Measurements from ENCODE around the gene RSU1. TPM values are rescaled to one million over a fixed set of nuclear protein-coding genes. Genes with fewer than 3 reads are reported as not detected.

Gene RSU1
- total and polyA plus RNA-seq, 10 donors = 20.5 to 81.7 (median 63.4) TPM

GRCh38 chr10:16602104-16602775 lies 215.0 kb downstream of the RSU1 start:
- TF ChIP-seq CTCF (IDR thresholded peaks at IDR 0.05 in 8 of 11, conservative IDR thresholded peaks at IDR 0.05 in 3 of 11) = no peak
- no peak for TF ChIP-seq POLR2A (IDR thresholded peaks at IDR 0.05)
- no peak for TF ChIP-seq POLR2AphosphoS5 (IDR thresholded peaks at IDR 0.05)
- intact Hi-C loops (cut with DNase I; ENCODE audit: low total_unique reads) = no loop called here
- WGBS, 5 donors = 84 to 94% (median 91%) methylated on average over 8 of the region's 8 CpGs
- Histone ChIP-seq H3K9me3 (no peaks in the 10 kb centered on the region), H3K27ac (no peak overlapping the region), H3K27me3 (replicated peaks in 1 of 7) (no peaks in the 10 kb centered on the region), H3K36me3 (peaks cover 0 to 53% (median 4%) of the 10 kb centered on the region in 6 donors), H3K4me3 (no peak overlapping the region), H3K4me1 (no peaks in the 10 kb centered on the region)
- no peak for DNase-seq

- Histone ChIP-seq H3K27me3 (replicated peaks in 1 of 7) (no peaks in the 10 kb centered on the region), H3K9me3 (no peaks in the 10 kb centered on the region), H3K36me3 (peaks cover 0 to 61% (median 4%) of the 10 kb centered on the region in 6 donors), H3K4me1 (no peaks in the 10 kb centered on the region), H3K27ac (no peak overlapping the region), H3K4me3 (no peak overlapping the region)
- 90 to 95% (median 93%) methylated on average over 6 to 8 of the region's 8 CpGs for WGBS, 5 donors
- no peak for DNase-seq
- TF ChIP-seq POLR2A (IDR thresholded peaks at IDR 0.05) = no peak
- no peak for TF ChIP-seq POLR2AphosphoS5 (IDR thresholded peaks at IDR 0.05)
- no peak for TF ChIP-seq CTCF (IDR thresholded peaks at IDR 0.05 in 8 of 11, conservative IDR thresholded peaks at IDR 0.05 in 3 of 11)
- intact Hi-C loops (cut with DNase I; ENCODE audit: low total_unique reads) = no loop called here
Measured at GRCh38 chr10:16599662-16600061, 217.6 kb downstream of the RSU1 start.

GRCh38 chr10:16597656-16598055 lies 219.6 kb downstream of the RSU1 start:
- intact Hi-C loops (cut with DNase I; ENCODE audit: low total_unique reads) = no loop called here
- Histone ChIP-seq H3K4me1 (no peaks in the 10 kb centered on the region), H3K27me3 (replicated peaks in 1 of 7) (no peaks in the 10 kb centered on the region), H3K27ac (no peak overlapping the region), H3K36me3 (peaks cover 0 to 75% (median 15%) of the 10 kb centered on the region in 6 donors), H3K9me3 (no peaks in the 10 kb centered on the region), H3K4me3 (no peak overlapping the region)
- TF ChIP-seq CTCF (IDR thresholded peaks at IDR 0.05 in 8 of 11, conservative IDR thresholded peaks at IDR 0.05 in 3 of 11) (no peak), POLR2AphosphoS5 (IDR thresholded peaks at IDR 0.05) (no peak), POLR2A (IDR thresholded peaks at IDR 0.05) (no peak)
- WGBS, 5 donors = 85 to 94% (median 93%) methylated on average over 8 to 11 of the region's 11 CpGs
- DNase-seq = no peak

GRCh38 chr10:16592378-16592777 lies 224.8 kb downstream of the RSU1 start:
- Histone ChIP-seq H3K4me3 (no peak overlapping the region), H3K27ac (no peak overlapping the region), H3K36me3 (peaks cover 0 to 57% (median 22%) of the 10 kb centered on the region in 6 donors), H3K9me3 (no peaks in the 10 kb centered on the region), H3K27me3 (replicated peaks in 1 of 7) (no peaks in the 10 kb centered on the region), H3K4me1 (no peaks in the 10 kb centered on the region)
- TF ChIP-seq POLR2AphosphoS5 (IDR thresholded peaks at IDR 0.05) = no peak
- TF ChIP-seq POLR2A (IDR thresholded peaks at IDR 0.05) = no peak
- TF ChIP-seq CTCF (IDR thresholded peaks at IDR 0.05 in 8 of 11, conservative IDR thresholded peaks at IDR 0.05 in 3 of 11) = no peak
- intact Hi-C loops (cut with DNase I; ENCODE audit: low total_unique reads) = no loop called here
- DNase-seq = no peak
- 80 to 93% (median 85%) methylated on average over 11 of the region's 11 CpGs for WGBS, 5 donors

Measured in spleen (tissue), 11 donors.